SK-N-SH treated with all-trans-retinoic acid at 6 μM for 48 hours (cell line): Measurements from ENCODE around the gene TRRAP.

Source experiments
- ATAC-seq: fragments of 200-7000 bp; cut with Tn5 transposase; 3 replicates; pipeline ENCODE4 v1.9.1; 2020; ENCODE audit warnings: mild to moderate bottlenecking, moderate library complexity
- ARNTL ChIP-seq: fragments of 450-650 bp; formaldehyde crosslinking; IDR thresholded peaks from 2 replicates; pipeline ENCODE4 v1.5.0; 2020; ENCODE audit warnings: low read depth, mild to moderate bottlenecking, moderate library complexity, borderline replicate concordance
- BACH2 ChIP-seq: fragments of 250-450 bp; sonication (Bioruptor Pico); IDR thresholded peaks from 2 replicates; pipeline ENCODE4 v1.9.0; 2021; ENCODE audit warnings: mild to moderate bottlenecking, borderline replicate concordance
- CREB5 ChIP-seq: fragments of 250-450 bp; sonication (Bioruptor Pico); IDR thresholded peaks from 2 replicates; pipeline ENCODE4 v1.5.1; 2020; ENCODE audit warnings: low read depth, mild to moderate bottlenecking, moderate library complexity
- CSRNP3 ChIP-seq: fragments of 250-450 bp; sonication (Bioruptor Pico); IDR thresholded peaks from 2 replicates; pipeline ENCODE4 v1.5.1; 2021; ENCODE audit warnings: mild to moderate bottlenecking, moderate library complexity
- ESRRG ChIP-seq: fragments of 250-450 bp; sonication (Bioruptor Pico); IDR thresholded peaks from 2 replicates; pipeline ENCODE4 v1.6.1; 2021; ENCODE audit warnings: mild to moderate bottlenecking
- GLIS3 ChIP-seq: fragments of 250-450 bp; sonication (Bioruptor Pico); IDR thresholded peaks from 2 replicates; pipeline ENCODE4 v1.5.0; 2020; ENCODE audit warnings: mild to moderate bottlenecking, moderate library complexity
- OSR1 ChIP-seq: fragments of 250-450 bp; sonication (Bioruptor Pico); IDR thresholded peaks from 2 replicates; pipeline ENCODE4 v1.8.0; 2022; ENCODE audit warnings: moderate library complexity, mild to moderate bottlenecking, inconsistent platforms
- PATZ1 ChIP-seq: fragments of 250-450 bp; sonication (Bioruptor Pico); IDR thresholded peaks from 2 replicates; pipeline ENCODE4 v1.8.0; 2020; ENCODE audit warnings: mild to moderate bottlenecking, moderate library complexity, borderline replicate concordance
- POU6F1 ChIP-seq: fragments of 250-450 bp; sonication (Bioruptor Pico); IDR thresholded peaks from 2 replicates; pipeline ENCODE4 v1.8.0; 2021; ENCODE audit warnings: low read depth, mild to moderate bottlenecking, moderate library complexity, borderline replicate concordance
- PPARA ChIP-seq: fragments of 250-450 bp; sonication (Bioruptor Pico); IDR thresholded peaks from 2 replicates; pipeline ENCODE4 v1.5.0; 2020; ENCODE audit warnings: mild to moderate bottlenecking, borderline replicate concordance
- SNAI2 ChIP-seq: fragments of 250-450 bp; sonication (Bioruptor Pico); IDR thresholded peaks from 2 replicates; pipeline ENCODE4 v1.5.0; 2020; ENCODE audit warnings: mild to moderate bottlenecking, moderate library complexity
- TCF4 ChIP-seq: fragments of 250-450 bp; sonication (Bioruptor Pico); IDR thresholded peaks from 2 replicates; pipeline ENCODE4 v1.8.0; 2021; ENCODE audit warnings: mild to moderate bottlenecking, moderate library complexity, borderline replicate concordance
- TOX ChIP-seq: fragments of 250-450 bp; sonication (Bioruptor Pico); IDR thresholded peaks from 2 replicates; pipeline ENCODE4 v1.8.0; 2021; ENCODE audit warnings: mild to moderate bottlenecking, moderate library complexity, borderline replicate concordance
- TSHZ2 ChIP-seq: fragments of 250-450 bp; sonication (Bioruptor Pico); IDR thresholded peaks from 2 replicates; pipeline ENCODE4 v1.5.0; 2020; ENCODE audit warnings: mild to moderate bottlenecking, moderate library complexity
- ZC3H10 ChIP-seq: fragments of 250-450 bp; sonication (Bioruptor Pico); IDR thresholded peaks from 2 replicates; pipeline ENCODE4 v1.5.1; 2021; ENCODE audit warnings: mild to moderate bottlenecking, moderate library complexity
- ZFP3 ChIP-seq: fragments of 250-450 bp; sonication (Bioruptor Pico); IDR thresholded peaks from 2 replicates; pipeline ENCODE4 v1.5.0; 2020; ENCODE audit warnings: mild to moderate bottlenecking, moderate library complexity
- ZFP30 ChIP-seq: fragments of 450-650 bp; formaldehyde crosslinking; IDR thresholded peaks from 2 replicates; pipeline ENCODE4 v1.5.0; 2022; ENCODE audit warnings: mild to moderate bottlenecking, moderate library complexity
- ZNF565 ChIP-seq: fragments of 450-650 bp; formaldehyde crosslinking; conservative IDR thresholded peaks from 2 replicates; pipeline ENCODE4 v1.5.0; 2020; ENCODE audit warnings: low read depth, mild to moderate bottlenecking, moderate library complexity
- ZNF70 ChIP-seq: fragments of 450-650 bp; formaldehyde crosslinking; IDR thresholded peaks from 2 replicates; pipeline ENCODE4 v1.5.0; 2020; ENCODE audit warnings: mild to moderate bottlenecking, moderate library complexity
- ZNF8 ChIP-seq: fragments of 450-650 bp; formaldehyde crosslinking; IDR thresholded peaks from 2 replicates; pipeline ENCODE4 v1.5.0; 2020; ENCODE audit warnings: mild to moderate bottlenecking, moderate library complexity

TRRAP gene

GRCh38 chr7:98862716-98863420, 15.5 kb upstream of the TRRAP start:
- no peak for ATAC-seq
- TF ChIP-seq TSHZ2 (CRISPR knock-in tag) (no peak), SNAI2 (CRISPR knock-in tag) (no peak), TOX (no peak), PATZ1 (CRISPR knock-in tag) (no peak), ZNF8 (CRISPR knock-in tag) (no peak), ZFP3 (CRISPR knock-in tag) (no peak), OSR1 (CRISPR knock-in tag) (no peak), ESRRG (CRISPR knock-in tag) (no peak), BACH2 (CRISPR knock-in tag) (no peak), CSRNP3 (CRISPR knock-in tag) (no peak), ZNF565 (CRISPR knock-in tag) (no peak), PPARA (CRISPR knock-in tag) (no peak), ZFP30 (no peak), GLIS3 (CRISPR knock-in tag) (no peak), ARNTL (CRISPR knock-in tag) (no peak)

GRCh38 chr7:98863601-98864000, 14.7 kb upstream of the TRRAP start:
- no peak for ATAC-seq
- TF ChIP-seq BACH2 (CRISPR knock-in tag) = no peak
- no peak for TF ChIP-seq ZNF70
- TF ChIP-seq SNAI2 (CRISPR knock-in tag) = no peak
- TF ChIP-seq PPARA (CRISPR knock-in tag) = no peak
- TF ChIP-seq GLIS3 (CRISPR knock-in tag) = no peak
- no peak for TF ChIP-seq ZC3H10
- no peak for TF ChIP-seq POU6F1 (CRISPR knock-in tag)
- TF ChIP-seq ARNTL (CRISPR knock-in tag) = no peak
- TF ChIP-seq TOX = no peak
- TF ChIP-seq, all 23 proteins: peak for 0

GRCh38 chr7:98864731-98865453, 13.4 kb upstream of the TRRAP start:
- ATAC-seq = no peak
- TF ChIP-seq CREB5 (CRISPR knock-in tag) = no peak
- no peak for TF ChIP-seq PATZ1 (CRISPR knock-in tag)
- TF ChIP-seq OSR1 (CRISPR knock-in tag) = no peak
- TF ChIP-seq ZFP30 = no peak
- TF ChIP-seq TCF4 (CRISPR knock-in tag) = no peak
- TF ChIP-seq ZNF70 = no peak
- no peak for TF ChIP-seq POU6F1 (CRISPR knock-in tag)
- no peak for TF ChIP-seq ESRRG (CRISPR knock-in tag)
- TF ChIP-seq CSRNP3 (CRISPR knock-in tag) = no peak
- no peak for TF ChIP-seq ZFP3 (CRISPR knock-in tag)
- no peak for TF ChIP-seq TOX
- no peak for TF ChIP-seq ZC3H10
